GM12878 (cell line): ENCODE measurements around the gene KIF2C.

Experiments used
- EP300 ChIP-seq, 2 experiments: fragments of 150-350 bp in 1 of 2; IDR thresholded peaks; 2 replicates each; pipeline ENCODE4 v1.6.1; 2011 to 2012; ENCODE audit warnings: low read depth in 2 of 2, low read length in 2 of 2, borderline replicate concordance in 1 of 2, improper control_type of control experiment in 1 of 2, inconsistent platforms in 1 of 2; ENCODE audit not compliant: control insufficient read depth in 1 of 2
- MYC ChIP-seq: IDR thresholded peaks from 2 replicates; pipeline ENCODE4 v1.6.1; 2011; ENCODE audit warnings: mild to moderate bottlenecking, low read length, moderate library complexity, inconsistent platforms; ENCODE audit not compliant: insufficient read depth, insufficient replicate concordance, insufficient read length, severe bottlenecking
- SIX5 ChIP-seq: IDR thresholded peaks from 2 replicates; pipeline ENCODE4 v1.6.1; 2011; ENCODE audit warnings: mild to moderate bottlenecking, low read depth, low read length, moderate library complexity; ENCODE audit not compliant: severe bottlenecking
- TF ChIP-seq, protein P1 (sequence below): IDR thresholded peaks from 2 replicates; pipeline ENCODE4 v1.6.1; 2012; ENCODE audit warnings: low read depth, low read length, improper control_type of control experiment
- TF ChIP-seq, protein P2 (sequence below): IDR thresholded peaks from 2 replicates; pipeline ENCODE4 v1.6.1; 2012; ENCODE audit warnings: low read depth, low read length, improper control_type of control experiment

DNA sequence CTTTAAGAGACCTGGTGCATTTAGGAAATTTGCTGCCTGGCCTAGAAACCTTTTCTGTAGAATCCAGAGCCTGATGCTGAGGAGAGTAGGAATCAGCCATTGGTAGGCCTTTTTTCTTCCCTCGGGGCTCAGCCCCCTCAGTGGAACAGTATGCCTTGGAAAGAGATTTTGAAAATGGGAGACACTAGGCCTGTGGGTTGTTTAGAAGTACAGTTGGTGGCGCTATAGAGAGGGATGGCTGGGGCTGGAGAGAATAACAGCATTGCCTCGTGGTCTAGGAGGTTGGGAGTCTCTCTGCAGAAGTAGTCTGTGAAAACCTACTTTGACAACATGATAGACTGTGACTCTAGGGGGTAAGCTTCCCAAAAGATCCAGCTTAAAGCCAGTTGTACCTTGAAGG, 8.2 kb downstream of the KIF2C start:
- TF ChIP-seq EP300 (IDR thresholded peaks at IDR 0.05; ENCODE audit: borderline replicate concordance in 1 of 2, control insufficient read depth in 1 of 2, low read depth in 2 of 2, low read length in 2 of 2) (no peak), MYC (no peak), SIX5 (no peak)
- TF ChIP-seq, protein P1, sequence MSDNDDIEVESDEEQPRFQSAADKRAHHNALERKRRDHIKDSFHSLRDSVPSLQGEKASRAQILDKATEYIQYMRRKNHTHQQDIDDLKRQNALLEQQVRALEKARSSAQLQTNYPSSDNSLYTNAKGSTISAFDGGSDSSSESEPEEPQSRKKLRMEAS = no peak
- TF ChIP-seq, protein P2, sequence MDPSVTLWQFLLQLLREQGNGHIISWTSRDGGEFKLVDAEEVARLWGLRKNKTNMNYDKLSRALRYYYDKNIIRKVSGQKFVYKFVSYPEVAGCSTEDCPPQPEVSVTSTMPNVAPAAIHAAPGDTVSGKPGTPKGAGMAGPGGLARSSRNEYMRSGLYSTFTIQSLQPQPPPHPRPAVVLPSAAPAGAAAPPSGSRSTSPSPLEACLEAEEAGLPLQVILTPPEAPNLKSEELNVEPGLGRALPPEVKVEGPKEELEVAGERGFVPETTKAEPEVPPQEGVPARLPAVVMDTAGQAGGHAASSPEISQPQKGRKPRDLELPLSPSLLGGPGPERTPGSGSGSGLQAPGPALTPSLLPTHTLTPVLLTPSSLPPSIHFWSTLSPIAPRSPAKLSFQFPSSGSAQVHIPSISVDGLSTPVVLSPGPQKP = no peak
